HUES64 (cell line): ENCODE results near the gene PHLPP2.
"Not testable (repeated sequence)": the region's sequence is repeated elsewhere in the genome, so short reads cannot be mapped to it uniquely, and the experiment has no call there.

Experiments
- H3K27ac ChIP-seq: 2 replicates; pipeline ENCODE4 v1.7.0; 2013; ENCODE audit warnings: low read depth, low read length, inconsistent platforms
- H3K27me3 ChIP-seq: 2 replicates; pipeline ENCODE4 v1.6.1; 2013; ENCODE audit warnings: mild to moderate bottlenecking, low read length; ENCODE audit not compliant: insufficient read depth
- H3K36me3 ChIP-seq: 2 replicates; pipeline ENCODE4 v1.6.1; 2013; ENCODE audit warnings: mild to moderate bottlenecking, low read length; ENCODE audit not compliant: insufficient read depth
- H3K4me1 ChIP-seq: 2 replicates; pipeline ENCODE4 v1.6.1; 2013; ENCODE audit warnings: mild to moderate bottlenecking, low read length, moderate library complexity; ENCODE audit not compliant: insufficient read depth
- H3K4me3 ChIP-seq: 2 replicates; pipeline ENCODE4 v1.5.1; 2013; ENCODE audit warnings: mild to moderate bottlenecking, low read length, moderate library complexity
- H3K9ac ChIP-seq: 2 replicates; pipeline ENCODE4 v1.6.1; 2013; ENCODE audit warnings: mild to moderate bottlenecking, low read depth, low read length
- H3K9me3 ChIP-seq: 2 replicates; pipeline ENCODE4 v1.6.1; 2013; ENCODE audit warnings: low read depth, low read length; ENCODE audit not compliant: insufficient read depth
- WGBS: fragments of 150-250, 120-280 bp; methylation state at CpG from one replicate; pipeline ENCODE4 v1.1.7; 2013; ENCODE audit warnings: missing lambda C conversion rate; 5-methylcytosine and 5-hydroxymethylcytosine counted together

Gene PHLPP2

DNA sequence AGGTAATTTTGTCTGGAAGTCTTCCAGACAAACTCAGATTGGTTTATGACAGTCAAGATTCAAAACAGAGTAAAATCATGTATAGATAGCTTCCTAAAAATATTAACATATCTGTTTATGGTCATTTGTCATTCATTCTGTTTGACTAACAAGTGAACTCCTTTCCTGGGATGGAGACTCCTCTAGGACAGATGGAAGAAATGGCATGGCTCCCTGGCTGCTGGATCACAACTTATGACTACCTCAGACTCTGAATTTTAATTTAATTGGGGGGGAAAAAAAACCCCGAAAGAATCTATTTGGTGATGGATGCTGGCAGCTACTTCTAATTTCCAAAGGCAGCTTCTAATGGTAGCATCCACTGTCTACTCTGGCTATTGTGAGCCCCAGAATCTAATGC is 34.6 kb downstream of the PHLPP2 start:
- Histone ChIP-seq H3K9ac (no peak overlapping the region), H3K4me1 (no peaks in the 10 kb centered on the region), H3K27ac (no peak overlapping the region), H3K4me3 (no peak overlapping the region), H3K36me3 (peaks cover 59% of the 10 kb centered on the region), H3K9me3 (no peaks in the 10 kb centered on the region), H3K27me3 (no peaks in the 10 kb centered on the region)
- WGBS: no CpG with 5 or more reads among the region's 1 CpG

DNA sequence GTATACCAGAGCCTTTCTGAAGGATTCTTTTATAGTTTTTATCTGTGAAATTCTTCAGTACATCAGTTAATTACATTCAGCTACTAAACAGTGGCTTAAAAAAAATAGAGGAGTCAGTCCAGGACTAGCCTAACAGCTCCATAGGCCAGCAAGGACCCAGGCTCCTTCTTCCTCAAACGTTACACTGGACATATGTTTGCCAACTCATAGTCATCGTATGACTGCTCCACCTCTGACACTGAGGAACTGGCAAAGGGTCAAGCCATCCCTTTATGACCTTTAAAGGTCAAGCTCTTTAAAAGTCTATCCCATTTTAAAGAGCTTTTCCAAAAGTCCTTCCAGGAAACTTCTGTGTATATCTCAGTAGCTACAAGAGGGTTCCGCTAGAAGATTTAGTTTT is 36.6 kb downstream of the PHLPP2 start:
- peaks cover 72% of the 10 kb centered on the region for H3K36me3 ChIP-seq
- no peaks in the 10 kb centered on the region for H3K9me3 ChIP-seq
- H3K9ac ChIP-seq: no peak overlapping the region
- H3K27me3 ChIP-seq: no peaks in the 10 kb centered on the region
- no peak overlapping the region; the same call in 1 of the 2 replicates for H3K27ac ChIP-seq
- WGBS: 91% methylated on average over 3 of the region's 3 CpGs
- H3K4me1 ChIP-seq: no peaks in the 10 kb centered on the region
- H3K4me3 ChIP-seq: no peak overlapping the region

DNA sequence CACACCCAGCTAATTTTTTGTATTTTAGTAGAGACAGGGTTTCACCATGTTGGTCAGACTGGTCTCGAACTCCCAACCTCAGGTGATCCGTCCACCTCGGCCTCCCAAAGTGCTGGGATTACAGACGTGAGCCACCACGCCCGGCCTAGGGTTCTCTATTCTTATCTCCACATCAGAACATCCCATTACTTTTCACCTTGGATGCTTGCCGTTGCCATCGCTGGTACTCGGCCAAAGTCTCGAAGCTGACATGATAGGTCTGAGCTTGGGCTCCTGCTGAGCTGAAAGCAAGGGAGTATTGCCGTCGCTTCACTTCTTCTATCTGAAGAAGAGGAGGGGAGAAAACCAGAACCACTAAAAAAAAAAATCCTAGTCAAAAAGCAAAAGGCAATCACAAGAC is 40.2 kb downstream of the PHLPP2 start:
- not testable (repeated sequence) for H3K4me3 ChIP-seq, H3K27me3 ChIP-seq, H3K9ac ChIP-seq, H3K27ac ChIP-seq, H3K9me3 ChIP-seq, H3K4me1 ChIP-seq
- WGBS: 98% methylated on average over 12 of the region's 12 CpGs
- H3K36me3 ChIP-seq: peaks cover 81% of the 10 kb centered on the region

DNA sequence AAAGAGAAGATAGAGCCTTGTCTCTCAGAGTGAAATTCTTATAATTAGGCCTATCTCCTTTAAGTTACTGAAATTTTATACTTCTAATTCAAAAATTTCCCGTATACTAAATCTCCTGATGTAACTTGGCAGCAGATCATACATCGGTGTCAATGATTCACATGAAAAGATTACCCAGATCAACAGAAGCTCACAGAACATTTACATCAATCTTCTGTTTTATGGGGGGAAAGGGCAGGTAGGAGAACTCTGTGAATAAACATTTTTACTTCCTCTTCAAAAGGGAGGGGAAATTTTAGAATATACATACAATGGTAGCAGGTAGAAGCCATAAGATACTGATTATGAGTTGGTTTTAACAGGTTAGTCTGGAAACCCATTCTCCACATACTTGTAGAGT is 43.1 kb downstream of the PHLPP2 start:
- no peak overlapping the region for H3K27ac ChIP-seq
- no peaks in the 10 kb centered on the region for H3K27me3 ChIP-seq
- 93% methylated on average over 2 of the region's 2 CpGs for WGBS
- H3K4me3 ChIP-seq: no peak overlapping the region
- H3K36me3 ChIP-seq: peaks cover 82% of the 10 kb centered on the region
- no peaks in the 10 kb centered on the region for H3K9me3 ChIP-seq
- no peaks in the 10 kb centered on the region for H3K4me1 ChIP-seq
- H3K9ac ChIP-seq: no peak overlapping the region

DNA sequence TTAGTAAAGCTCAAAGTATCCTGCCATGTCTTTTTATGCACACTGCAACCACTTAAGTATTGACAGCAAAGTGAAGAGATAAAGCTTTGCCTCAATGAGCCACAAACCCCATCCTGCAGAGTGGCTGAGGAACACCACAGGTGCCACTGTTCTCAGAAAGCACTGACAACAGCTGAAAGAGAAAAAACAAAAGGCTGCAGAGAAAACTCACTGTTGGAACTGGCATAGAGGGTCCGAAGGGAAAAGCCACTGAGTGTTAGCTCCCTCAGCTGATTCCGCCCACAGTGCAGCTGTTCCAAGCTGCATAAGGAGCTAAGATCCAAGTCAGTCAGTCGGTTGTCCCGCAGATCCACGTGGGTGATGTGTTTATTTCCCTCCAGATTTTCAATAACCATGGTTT is 48.3 kb downstream of the PHLPP2 start:
- Histone ChIP-seq H3K4me1 (no peaks in the 10 kb centered on the region), H3K27me3 (no peaks in the 10 kb centered on the region), H3K9me3 (no peaks in the 10 kb centered on the region), H3K9ac (no peak overlapping the region), H3K4me3 (no peak overlapping the region), H3K27ac (no peak overlapping the region), H3K36me3 (peaks cover 89% of the 10 kb centered on the region)
- 93% methylated on average over 5 of the region's 5 CpGs for WGBS

DNA sequence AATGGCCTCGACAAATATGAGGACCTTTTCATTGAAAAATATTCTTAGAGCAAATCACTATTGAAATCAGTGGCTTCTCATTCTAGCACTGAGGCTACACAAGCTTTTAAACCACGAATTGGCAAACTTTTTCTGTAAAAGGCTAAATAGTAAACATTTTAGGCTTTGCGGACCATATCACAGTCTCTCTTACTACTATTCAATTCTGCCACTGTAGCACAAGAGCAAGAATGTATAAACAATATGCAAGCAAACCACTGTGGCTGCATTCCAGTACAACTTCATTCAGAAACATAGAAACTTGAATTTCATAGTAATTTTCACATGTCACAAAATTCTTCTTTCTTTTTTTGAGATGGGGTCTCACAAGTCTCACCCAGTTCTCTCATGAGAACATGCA is 49.1 kb downstream of the PHLPP2 start:
- peaks cover 89% of the 10 kb centered on the region for H3K36me3 ChIP-seq
- H3K27ac ChIP-seq: no peak overlapping the region
- no peaks in the 10 kb centered on the region for H3K4me1 ChIP-seq
- WGBS: 96% methylated on average over 3 of the region's 3 CpGs
- no peak overlapping the region for H3K9ac ChIP-seq
- H3K4me3 ChIP-seq: no peak overlapping the region
- H3K27me3 ChIP-seq: no peaks in the 10 kb centered on the region
- no peaks in the 10 kb centered on the region for H3K9me3 ChIP-seq

DNA sequence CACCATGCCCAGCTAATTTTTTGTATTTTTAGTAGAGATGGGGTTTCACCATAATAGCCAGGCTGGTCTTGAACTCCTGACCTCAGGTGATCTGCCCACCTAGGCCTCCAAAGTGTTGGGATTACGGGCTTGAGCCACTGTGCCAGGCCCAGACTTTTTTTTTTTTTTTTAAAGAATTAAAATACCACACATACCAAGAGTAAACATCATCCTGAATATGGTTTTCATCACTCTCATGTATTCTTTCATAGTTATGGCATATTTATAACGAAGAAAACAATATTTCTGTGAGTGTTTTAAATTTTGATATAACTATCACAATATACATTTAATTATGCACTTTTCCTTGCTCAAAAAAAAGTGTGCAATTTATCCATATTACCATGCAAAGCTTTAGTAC is 50.3 kb downstream of the PHLPP2 start:
- peaks cover 92% of the 10 kb centered on the region for H3K36me3 ChIP-seq

DNA sequence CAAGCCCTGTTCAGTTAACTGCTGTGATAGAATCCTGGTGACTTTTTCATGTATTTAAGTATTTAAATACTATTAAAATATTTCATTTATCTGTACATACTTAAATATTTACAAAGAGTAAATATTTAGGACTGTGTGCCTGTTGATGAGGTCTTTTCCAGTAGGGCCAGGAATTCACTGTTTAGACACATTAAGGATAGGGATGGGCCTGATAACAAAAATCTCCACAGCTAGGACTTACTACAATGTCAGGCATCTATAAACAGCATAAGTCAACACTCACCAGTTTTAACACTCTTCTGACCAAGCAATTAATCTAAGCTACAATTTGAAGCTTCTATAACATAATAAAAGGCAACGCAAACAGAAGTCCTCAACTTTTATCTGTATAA is 50.9 kb downstream of the PHLPP2 start:
- Histone ChIP-seq H3K27ac (no peak overlapping the region), H3K4me3 (no peak overlapping the region), H3K36me3 (peaks cover 92% of the 10 kb centered on the region), H3K9me3 (no peaks in the 10 kb centered on the region), H3K27me3 (no peaks in the 10 kb centered on the region), H3K9ac (no peak overlapping the region), H3K4me1 (no peaks in the 10 kb centered on the region)
- 100% methylated on average over 1 of the region's 1 CpG for WGBS

More for the DNA sequence above, 50.3 kb downstream of the PHLPP2 start:
- Histone ChIP-seq H3K27ac (no peak overlapping the region), H3K9me3 (no peaks in the 10 kb centered on the region), H3K9ac (no peak overlapping the region), H3K4me3 (no peak overlapping the region), H3K4me1 (no peaks in the 10 kb centered on the region), H3K27me3 (no peaks in the 10 kb centered on the region)
- WGBS: 95% methylated on average over 1 of the region's 2 CpGs

DNA sequence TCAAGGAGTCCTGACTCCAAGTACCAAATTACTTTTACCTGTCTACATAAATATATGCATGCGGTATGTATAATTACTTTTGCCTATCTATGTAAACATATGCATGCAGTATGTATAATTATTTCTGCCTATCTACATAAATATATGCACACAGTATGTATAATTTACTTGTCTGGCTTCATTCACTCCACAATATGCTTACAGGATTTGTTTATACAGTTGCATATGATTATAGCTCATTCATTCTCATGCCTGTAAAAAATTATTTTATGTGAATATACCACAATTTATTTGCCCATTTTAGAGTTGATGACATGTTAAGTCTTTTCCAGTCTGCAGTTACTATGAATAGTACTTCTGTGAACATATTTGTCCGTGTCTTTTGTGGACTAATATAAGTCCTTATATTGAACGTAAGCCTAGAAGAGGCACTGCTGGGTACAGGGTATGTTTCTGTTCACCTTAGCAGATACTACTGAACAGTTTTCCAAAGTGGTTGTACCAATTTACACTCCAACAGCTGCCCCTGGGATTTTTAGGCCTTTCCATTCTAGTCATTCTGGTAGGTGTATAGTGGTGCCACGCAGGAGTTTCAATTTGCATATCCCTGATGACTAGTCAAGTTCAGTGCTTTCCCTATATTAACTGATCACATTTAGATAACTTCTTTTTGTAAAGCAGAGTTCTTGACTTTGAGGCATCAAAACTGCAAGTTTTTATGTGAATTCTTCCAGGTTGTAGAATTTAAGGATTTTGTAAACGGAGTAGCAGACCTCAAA is 51.5 kb downstream of the PHLPP2 start:
- no peaks in the 10 kb centered on the region for H3K9me3 ChIP-seq
- no peaks in the 10 kb centered on the region for H3K27me3 ChIP-seq
- H3K36me3 ChIP-seq: peaks cover 91% of the 10 kb centered on the region
- no peak overlapping the region for H3K4me3 ChIP-seq
- 97% methylated on average over 3 of the region's 5 CpGs for WGBS
- H3K27ac ChIP-seq: no peak overlapping the region
- H3K9ac ChIP-seq: no peak overlapping the region
- H3K4me1 ChIP-seq: no peaks in the 10 kb centered on the region

DNA sequence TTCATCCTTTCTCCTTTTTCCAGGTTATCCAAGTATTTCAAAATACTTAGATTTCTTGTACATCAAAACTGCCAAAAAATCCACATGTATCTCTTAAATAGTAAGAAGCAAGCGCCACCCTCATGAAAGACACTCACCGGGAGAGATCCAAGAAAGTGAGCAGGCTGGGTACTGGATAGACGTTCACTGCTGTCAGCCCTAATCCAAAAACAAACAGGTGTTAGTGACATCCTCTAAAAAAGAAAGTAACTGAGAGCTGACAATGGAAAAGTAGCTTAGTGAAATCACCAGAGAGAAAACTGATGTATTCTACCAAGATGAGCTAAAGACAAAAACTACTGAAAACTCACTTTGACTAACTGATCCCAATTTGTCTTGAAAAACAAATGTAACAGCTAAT is 52.4 kb downstream of the PHLPP2 start:
- Histone ChIP-seq H3K36me3 (peaks cover 93% of the 10 kb centered on the region), H3K4me1 (no peaks in the 10 kb centered on the region)
- 88% methylated on average over 3 of the region's 3 CpGs for WGBS

DNA sequence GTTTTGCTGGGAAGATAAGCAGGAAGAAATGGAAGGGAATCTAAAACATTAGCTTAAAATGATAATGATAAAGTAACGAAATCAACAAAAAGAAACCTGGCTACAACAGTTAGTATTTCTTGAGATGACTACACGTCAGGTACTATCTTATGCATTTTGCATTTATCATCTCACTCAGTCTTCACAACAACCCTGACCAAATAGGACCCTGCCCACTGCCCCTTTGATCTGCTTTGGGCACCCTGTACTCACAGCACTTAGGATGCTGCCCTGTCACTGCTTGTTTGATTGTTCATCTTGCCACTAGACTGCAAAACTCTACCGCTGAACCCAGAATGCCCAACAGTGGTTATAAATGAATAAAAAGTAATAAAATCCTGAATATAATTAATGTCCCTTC is 53.3 kb downstream of the PHLPP2 start:
- no peak overlapping the region for H3K4me3 ChIP-seq
- peaks cover 93% of the 10 kb centered on the region for H3K36me3 ChIP-seq
- H3K27ac ChIP-seq: no peak overlapping the region
- no peaks in the 10 kb centered on the region for H3K4me1 ChIP-seq
- H3K9me3 ChIP-seq: no peaks in the 10 kb centered on the region
- 90% methylated on average over 2 of the region's 3 CpGs for WGBS
- no peak overlapping the region for H3K9ac ChIP-seq
- no peaks in the 10 kb centered on the region for H3K27me3 ChIP-seq

More for the DNA sequence above, 52.4 kb downstream of the PHLPP2 start:
- H3K27ac ChIP-seq: no peak overlapping the region
- no peak overlapping the region for H3K4me3 ChIP-seq
- no peak overlapping the region for H3K9ac ChIP-seq
- H3K9me3 ChIP-seq: no peaks in the 10 kb centered on the region
- no peaks in the 10 kb centered on the region for H3K27me3 ChIP-seq

DNA sequence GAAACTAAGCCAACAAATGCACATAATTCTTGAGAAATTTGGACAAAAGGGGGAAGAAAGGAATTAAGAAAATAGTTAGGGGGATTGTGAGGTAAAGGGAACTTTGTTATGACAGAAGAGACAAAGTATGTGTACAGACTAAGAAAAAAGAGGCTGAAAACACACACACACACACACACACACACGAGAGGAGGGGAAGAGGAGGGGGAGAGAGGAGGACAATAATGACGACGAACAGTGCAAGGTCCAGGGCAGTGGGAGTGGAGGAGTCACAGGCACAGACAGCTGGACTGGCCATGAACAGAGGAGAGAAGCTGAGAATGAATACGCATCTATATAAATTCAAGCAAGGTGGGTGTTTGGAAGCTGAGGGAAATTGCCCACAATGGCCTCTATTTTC is 54.0 kb downstream of the PHLPP2 start:
- Histone ChIP-seq H3K9ac (no peak overlapping the region), H3K27ac (no peak overlapping the region), H3K36me3 (peaks cover 93% of the 10 kb centered on the region), H3K4me1 (no peaks in the 10 kb centered on the region), H3K4me3 (no peak overlapping the region), H3K27me3 (no peaks in the 10 kb centered on the region), H3K9me3 (no peaks in the 10 kb centered on the region)
- 93% methylated on average over 4 of the region's 4 CpGs for WGBS
